ENCODE data around the gene LSM3. TPM values are rescaled to one million over a fixed set of nuclear protein-coding genes. Genes with fewer than 3 reads are reported as not detected.

The LSM3 gene
- total RNA-seq, 2 experiments from 2014 or later: 12.4 to 21.9 TPM

DNA sequence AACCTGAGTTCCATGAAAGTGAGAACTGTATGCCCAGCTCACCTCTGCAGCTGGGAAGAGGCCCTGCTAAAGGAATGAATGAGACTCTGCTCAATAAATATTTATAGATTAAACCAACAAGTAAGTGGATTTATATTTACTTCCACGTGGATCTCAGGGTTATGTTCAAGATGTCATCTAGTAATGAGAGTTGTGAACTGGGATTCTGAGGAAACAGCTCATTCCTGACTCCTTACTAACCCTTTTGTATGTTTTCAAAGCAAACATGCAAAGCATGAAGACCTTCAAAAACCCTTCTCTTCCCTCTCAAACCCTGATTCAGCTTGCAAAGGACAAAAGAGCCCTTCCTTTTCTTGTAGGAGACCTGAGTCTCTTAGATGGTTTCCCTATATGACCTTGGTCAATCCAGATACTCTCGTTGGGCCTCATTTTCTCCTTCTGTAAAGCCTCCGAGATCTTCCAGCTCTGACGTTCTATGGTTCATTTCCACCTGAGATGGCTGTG, 53.4 kb downstream of the LSM3 start:
- BruUV-seq (replicated peaks): no TSS peak
- Histone ChIP-seq H3K27ac (ENCODE audit: low read depth, low read length, poor library complexity, severe bottlenecking) (no peak overlapping the region), H3K9me3 (ENCODE audit: low read length) (0 out of 2 replicates have a peak, but pooled peaks cover 8% of the 10 kb centered on the region), H3K79me2 (ENCODE audit: insufficient read depth, low read depth, low read length) (no peaks in the 10 kb centered on the region), H4K20me1 (ENCODE audit: insufficient read depth, low read length) (no peaks in the 10 kb centered on the region), H2AFZ (ENCODE audit: low read length) (no peak overlapping the region), H3K36me3 (ENCODE audit: insufficient read depth, low read length) (no peaks in the 10 kb centered on the region), H3K4me3 (ENCODE audit: low read depth, low read length, poor library complexity, severe bottlenecking) (no peak overlapping the region), H3K9me2 (ENCODE audit: insufficient read depth, low read length) (no peaks in the 10 kb centered on the region), H3K4me1 (ENCODE audit: insufficient read depth, low read length, poor library complexity, severe bottlenecking) (peaks cover 29% of the 10 kb centered on the region), H3K4me2 (ENCODE audit: low read length) (no peak overlapping the region)
- POLR2A ChIA-PET: interaction anchor here (0.6 to 2.1 kb wide), 2 partner anchors 14 to 828 kb away, joined by 4 to 9 read pairs; no protein-coding TSS in a partner anchor
- intact Hi-C loops (cut with micrococcal nuclease; ENCODE audit: unreplicated experiment): no loop called here
- DNase-seq (ENCODE audit: low spot score): no peak
- CTCF ChIA-PET (ENCODE audit: unreplicated experiment): no interaction called here
- no peak for TF ChIP-seq EZH2phosphoT487 (IDR thresholded peaks at IDR 0.05; ENCODE audit: borderline replicate concordance, low read depth, low read length)
- TF ChIP-seq, protein P1, sequence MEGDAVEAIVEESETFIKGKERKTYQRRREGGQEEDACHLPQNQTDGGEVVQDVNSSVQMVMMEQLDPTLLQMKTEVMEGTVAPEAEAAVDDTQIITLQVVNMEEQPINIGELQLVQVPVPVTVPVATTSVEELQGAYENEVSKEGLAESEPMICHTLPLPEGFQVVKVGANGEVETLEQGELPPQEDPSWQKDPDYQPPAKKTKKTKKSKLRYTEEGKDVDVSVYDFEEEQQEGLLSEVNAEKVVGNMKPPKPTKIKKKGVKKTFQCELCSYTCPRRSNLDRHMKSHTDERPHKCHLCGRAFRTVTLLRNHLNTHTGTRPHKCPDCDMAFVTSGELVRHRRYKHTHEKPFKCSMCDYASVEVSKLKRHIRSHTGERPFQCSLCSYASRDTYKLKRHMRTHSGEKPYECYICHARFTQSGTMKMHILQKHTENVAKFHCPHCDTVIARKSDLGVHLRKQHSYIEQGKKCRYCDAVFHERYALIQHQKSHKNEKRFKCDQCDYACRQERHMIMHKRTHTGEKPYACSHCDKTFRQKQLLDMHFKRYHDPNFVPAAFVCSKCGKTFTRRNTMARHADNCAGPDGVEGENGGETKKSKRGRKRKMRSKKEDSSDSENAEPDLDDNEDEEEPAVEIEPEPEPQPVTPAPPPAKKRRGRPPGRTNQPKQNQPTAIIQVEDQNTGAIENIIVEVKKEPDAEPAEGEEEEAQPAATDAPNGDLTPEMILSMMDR (conservative IDR thresholded peaks at IDR 0.05; ENCODE audit: low read length): no peak

DNA sequence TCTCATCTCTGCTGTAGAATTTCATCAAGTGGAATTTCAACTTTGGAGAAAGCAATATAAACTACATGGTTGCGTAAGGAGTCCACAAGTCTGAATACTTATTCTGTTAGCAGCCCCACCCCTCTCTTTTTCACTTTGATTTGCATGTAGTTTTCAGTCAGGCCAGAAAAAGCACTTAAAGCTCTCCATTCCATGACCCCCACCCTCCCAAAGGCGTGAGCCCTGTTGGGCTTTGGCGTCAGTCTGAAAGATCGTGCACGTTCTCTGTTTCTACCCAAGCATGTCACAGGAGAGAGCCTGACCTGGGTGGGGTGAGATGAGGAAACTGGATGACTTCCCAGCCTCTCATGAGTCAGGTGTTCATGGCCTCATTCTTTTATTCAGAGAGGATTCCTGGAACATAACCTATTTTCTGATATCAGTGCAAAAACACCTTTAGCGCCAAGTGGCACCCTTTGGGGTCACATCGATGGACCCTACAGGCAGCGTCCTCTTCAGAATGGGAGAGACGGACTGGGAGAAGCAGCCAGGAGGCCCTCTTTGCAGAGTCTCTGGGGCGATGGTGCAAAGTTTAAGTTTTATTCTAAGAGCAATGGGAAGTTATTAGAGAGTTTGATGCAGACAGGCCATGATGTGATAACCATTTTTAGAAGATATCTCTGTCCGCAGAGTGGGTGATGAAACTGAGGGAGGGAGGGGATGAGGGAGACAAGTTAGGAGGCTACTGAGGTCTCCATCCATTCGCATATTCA, 55.8 kb downstream of the LSM3 start:
- CTCF ChIA-PET (ENCODE audit: unreplicated experiment): no interaction called here
- no peak overlapping the region for H3K4me2 ChIP-seq (ENCODE audit: low read length)
- no peak for TF ChIP-seq EZH2phosphoT487 (IDR thresholded peaks at IDR 0.05; ENCODE audit: borderline replicate concordance, low read depth, low read length)
- TF ChIP-seq, protein P1 (conservative IDR thresholded peaks at IDR 0.05; ENCODE audit: low read length): no peak

More for the DNA sequence above, 55.8 kb downstream of the LSM3 start:
- Histone ChIP-seq H4K20me1 (ENCODE audit: insufficient read depth, low read length) (no peaks in the 10 kb centered on the region), H3K9me2 (ENCODE audit: insufficient read depth, low read length) (no peaks in the 10 kb centered on the region), H3K79me2 (ENCODE audit: insufficient read depth, low read depth, low read length) (no peaks in the 10 kb centered on the region), H2AFZ (ENCODE audit: low read length) (no peak overlapping the region), H3K4me1 (ENCODE audit: insufficient read depth, low read length, poor library complexity, severe bottlenecking) (peaks cover 11% of the 10 kb centered on the region), H3K27ac (ENCODE audit: low read depth, low read length, poor library complexity, severe bottlenecking) (no peak overlapping the region), H3K4me3 (ENCODE audit: low read depth, low read length, poor library complexity, severe bottlenecking) (no peak overlapping the region), H3K9me3 (ENCODE audit: low read length) (0 out of 2 replicates have a peak, but pooled peaks cover 8% of the 10 kb centered on the region), H3K36me3 (ENCODE audit: insufficient read depth, low read length) (no peaks in the 10 kb centered on the region)
- BruUV-seq (replicated peaks): no TSS peak
- POLR2A ChIA-PET: interaction anchor here (0.8 to 1.3 kb wide), 2 partner anchors 18 to 595 kb away, joined by 3 read pairs; no protein-coding TSS in a partner anchor
- intact Hi-C loops (cut with micrococcal nuclease; ENCODE audit: unreplicated experiment): no loop called here
- DNase-seq (ENCODE audit: low spot score): no peak
